ENCODE results near the gene TMEM26.

Gene TMEM26

DNA sequence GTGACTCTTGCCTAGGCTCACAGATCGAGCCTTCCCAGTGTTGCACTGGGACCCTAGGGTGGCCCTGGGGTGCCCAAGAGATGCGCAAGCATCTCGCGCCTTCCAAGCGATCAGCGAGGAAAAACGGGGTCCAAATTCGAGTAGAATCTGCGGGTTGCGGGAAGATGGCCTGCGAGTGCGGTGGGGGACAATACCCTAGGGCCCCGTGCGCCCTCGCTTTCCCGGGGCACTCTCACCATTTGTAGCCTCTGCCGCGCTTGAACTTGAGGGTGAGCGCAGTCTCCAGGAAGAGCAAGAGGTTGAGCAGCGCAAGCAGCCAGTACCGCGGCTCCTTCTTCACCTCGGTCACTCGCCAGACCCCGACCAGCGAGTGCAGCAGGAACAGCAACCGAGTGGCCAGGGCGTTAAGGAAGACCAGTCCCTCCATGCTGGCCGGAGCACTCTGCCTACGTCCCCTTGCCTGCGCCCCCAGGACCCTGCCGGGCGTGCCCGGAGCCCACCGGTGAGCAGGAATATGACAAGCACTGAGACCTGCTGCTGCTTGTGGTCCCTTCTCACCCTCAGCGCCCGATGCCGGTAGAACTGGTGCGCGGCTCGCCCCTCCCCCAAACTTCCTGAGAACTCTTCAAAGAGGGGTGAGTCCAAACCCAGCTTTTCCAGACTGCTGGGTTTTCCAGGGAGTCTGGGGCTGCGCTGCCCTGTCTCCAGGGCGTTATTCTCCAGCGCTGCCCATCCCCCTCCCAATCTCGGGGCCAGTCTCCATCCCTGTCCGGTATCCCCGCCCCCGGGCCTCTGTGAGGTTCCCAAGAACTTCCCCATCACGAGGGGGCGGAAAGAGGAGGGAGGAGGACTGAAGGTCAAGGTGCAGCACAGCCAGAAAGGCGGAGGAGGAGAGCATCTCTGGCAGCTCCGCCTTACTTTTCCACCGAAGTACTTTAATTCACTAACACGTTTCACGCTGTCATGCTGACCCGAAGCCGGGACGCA is at the start of gene TMEM26:
Gene TMEM26 (minus strand): TSS at position 727 of the 987 bp plus-strand sequence. CDS start 300 bp downstream, at position 427.
- TF ChIP-seq, protein P1, sequence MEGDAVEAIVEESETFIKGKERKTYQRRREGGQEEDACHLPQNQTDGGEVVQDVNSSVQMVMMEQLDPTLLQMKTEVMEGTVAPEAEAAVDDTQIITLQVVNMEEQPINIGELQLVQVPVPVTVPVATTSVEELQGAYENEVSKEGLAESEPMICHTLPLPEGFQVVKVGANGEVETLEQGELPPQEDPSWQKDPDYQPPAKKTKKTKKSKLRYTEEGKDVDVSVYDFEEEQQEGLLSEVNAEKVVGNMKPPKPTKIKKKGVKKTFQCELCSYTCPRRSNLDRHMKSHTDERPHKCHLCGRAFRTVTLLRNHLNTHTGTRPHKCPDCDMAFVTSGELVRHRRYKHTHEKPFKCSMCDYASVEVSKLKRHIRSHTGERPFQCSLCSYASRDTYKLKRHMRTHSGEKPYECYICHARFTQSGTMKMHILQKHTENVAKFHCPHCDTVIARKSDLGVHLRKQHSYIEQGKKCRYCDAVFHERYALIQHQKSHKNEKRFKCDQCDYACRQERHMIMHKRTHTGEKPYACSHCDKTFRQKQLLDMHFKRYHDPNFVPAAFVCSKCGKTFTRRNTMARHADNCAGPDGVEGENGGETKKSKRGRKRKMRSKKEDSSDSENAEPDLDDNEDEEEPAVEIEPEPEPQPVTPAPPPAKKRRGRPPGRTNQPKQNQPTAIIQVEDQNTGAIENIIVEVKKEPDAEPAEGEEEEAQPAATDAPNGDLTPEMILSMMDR (IDR thresholded peaks at IDR 0.05; ENCODE audit: low read depth, low read length), result no peak

DNA sequence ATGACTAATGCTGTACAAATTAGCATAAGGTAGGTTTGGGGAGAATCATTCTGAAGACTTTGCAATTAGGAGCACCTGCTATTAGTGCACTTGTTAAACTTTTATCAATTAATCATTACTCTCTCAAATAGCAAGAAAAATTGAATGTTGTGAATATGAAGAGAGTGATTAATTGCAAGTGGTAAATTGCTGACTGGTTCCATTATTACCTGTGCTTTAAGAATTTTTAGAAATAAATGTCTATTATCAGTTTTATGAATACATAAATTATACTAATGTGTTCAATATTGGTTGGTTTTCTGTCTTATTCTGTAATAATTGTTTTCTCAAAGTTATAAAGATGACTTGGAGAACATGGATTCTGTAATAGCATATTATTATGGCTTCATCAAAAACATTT is 47.3 kb upstream of the TMEM26 start:
- H3K4me3 ChIP-seq (ENCODE audit: low read depth, low read length), result no peak overlapping the region
- TF ChIP-seq, protein P1 (IDR thresholded peaks at IDR 0.05; ENCODE audit: low read depth, low read length), result no peak

More for the DNA sequence above, at the start of gene TMEM26:
- peak within 1 kb of the TSS; percentile 61 for H3K4me3 ChIP-seq (ENCODE audit: low read depth, low read length)

DNA sequence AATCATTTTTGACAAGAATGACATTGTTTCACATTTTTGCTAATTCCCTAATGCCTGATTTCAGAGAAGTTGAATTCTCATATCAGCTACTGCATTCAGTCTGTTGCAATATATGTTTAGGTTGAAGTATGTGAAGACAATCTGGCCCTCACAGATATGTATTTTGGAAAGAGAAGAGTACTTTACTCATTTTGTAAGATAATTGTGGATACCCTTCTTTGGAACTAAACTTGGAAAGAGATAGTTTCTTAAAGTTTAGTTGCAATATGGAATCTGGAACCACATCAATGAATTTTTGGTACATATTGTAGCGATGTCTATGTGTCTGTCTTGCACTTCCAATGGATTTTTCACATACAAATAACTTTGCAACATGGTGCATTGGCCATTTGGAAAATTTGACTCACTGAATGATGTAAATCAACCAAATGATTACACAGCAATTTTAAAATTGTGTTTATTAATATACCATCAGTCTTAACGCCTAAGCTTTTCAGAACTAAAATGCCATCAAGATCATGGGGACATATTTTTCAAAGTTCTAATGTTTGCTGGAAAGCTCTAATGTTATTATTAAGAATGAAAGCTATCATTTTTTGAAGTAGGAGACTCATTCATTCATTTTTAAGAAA is 39.3 kb upstream of the TMEM26 start:
- H3K4me3 ChIP-seq (ENCODE audit: low read depth, low read length), result no peak overlapping the region
- TF ChIP-seq, protein P1 (IDR thresholded peaks at IDR 0.05; ENCODE audit: low read depth, low read length), result no peak

DNA sequence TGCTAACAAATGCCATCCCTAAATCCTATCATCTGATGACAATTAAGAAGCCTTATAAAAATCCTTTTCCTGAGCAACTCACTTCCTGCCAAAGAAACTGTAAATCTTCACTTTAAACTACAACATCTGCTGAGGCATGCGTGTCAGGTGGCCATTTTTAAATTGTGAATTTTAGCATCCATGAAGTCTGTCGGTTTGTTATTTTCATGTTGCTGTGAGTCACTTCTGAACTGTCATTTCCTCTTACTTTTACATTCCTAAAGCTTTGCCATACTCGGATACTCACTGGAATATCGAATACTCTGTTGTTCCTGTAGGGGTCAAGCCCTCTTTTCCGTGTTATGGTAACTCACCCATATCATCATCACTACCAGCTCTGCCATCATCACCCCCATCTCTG is 34.3 kb upstream of the TMEM26 start:
- TF ChIP-seq, protein P1 (IDR thresholded peaks at IDR 0.05; ENCODE audit: low read depth, low read length), result no peak
- H3K4me3 ChIP-seq (ENCODE audit: low read depth, low read length), result no peak overlapping the region

DNA sequence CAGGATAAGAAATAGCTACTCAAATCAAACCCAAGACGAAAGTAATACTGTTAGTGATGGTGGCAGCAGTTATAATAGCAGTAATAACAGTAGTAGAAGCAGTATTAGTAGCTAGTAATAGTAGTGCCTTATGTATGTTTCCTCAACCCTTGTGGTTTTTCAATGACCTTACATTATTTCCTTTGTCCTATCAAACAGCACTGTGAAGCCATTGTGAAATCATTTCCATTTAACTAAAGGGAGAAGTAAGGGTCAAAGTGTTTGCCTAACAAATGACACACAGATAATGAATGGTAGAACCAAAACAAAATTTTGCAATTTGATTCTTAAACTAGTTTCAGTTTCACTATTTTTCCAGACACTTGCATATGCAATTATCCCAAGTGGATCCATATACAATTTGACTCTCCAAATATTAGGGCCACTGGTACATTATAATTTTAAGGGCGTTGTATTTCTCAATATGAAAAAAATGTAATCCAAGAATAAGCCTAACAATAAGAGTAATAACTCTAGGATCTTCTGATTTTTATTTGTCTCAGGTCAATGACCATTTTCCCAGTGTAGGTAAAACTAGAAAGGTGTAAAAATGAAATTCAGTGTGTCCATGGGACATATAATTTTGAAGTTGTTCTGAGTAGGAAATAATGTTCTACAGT is 33.7 kb upstream of the TMEM26 start:
- TF ChIP-seq, protein P1 (IDR thresholded peaks at IDR 0.05; ENCODE audit: low read depth, low read length), result no peak
- no peak overlapping the region for H3K4me3 ChIP-seq (ENCODE audit: low read depth, low read length)

DNA sequence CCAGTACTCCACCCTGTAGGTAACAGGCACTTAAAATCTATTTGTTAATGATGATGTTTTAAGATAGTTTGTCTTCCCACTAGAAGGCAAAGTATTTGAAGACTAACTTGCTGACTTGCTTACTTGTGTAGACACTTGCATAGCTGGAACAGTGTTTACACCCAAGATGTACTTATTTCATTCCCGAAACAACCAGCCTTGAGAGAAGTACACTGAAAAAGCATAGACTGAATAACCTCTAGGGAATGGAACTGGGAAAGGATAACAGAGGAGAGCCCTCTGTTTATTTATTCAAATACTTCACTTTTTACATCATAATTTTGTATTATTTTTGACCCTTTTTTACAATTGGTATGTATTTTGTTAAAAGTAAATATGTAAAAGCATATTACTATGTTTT is 33.1 kb upstream of the TMEM26 start:
- H3K4me3 ChIP-seq (ENCODE audit: low read depth, low read length), result no peak overlapping the region
- TF ChIP-seq, protein P1 (IDR thresholded peaks at IDR 0.05; ENCODE audit: low read depth, low read length), result no peak
